ENCODE measurements around the gene WDHD1. TPM values are rescaled to one million over a fixed set of nuclear protein-coding genes. Genes with fewer than 3 reads are reported as not detected.
A peak's percentile ranks its signal among the peaks of the same experiment; 100 is the strongest.

WDHD1 gene
- total and polyA plus RNA-seq, 4 experiments from 2014 or later = 1.4 to 4.1 (median 3.6) TPM

DNA sequence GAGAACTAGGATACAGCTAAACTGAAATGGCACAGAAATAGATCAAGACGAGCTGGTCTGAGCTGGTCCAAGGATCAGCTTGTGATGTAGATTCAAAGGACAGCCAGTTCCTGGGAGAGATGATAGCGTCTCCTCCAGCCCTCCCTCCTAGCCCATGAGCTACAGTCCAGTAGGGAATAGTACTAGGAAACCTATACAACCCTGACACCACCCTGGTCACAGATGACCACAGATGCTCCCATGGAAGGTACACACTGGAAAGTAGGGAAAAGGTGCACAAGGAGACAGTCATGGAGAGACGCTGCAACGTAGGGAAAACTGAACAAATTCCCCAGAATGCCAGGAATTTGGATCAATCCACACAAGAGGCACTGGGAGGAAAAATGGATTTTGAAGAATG is 131.2 kb downstream of the WDHD1 start:
- DNase-seq = no peak
- intact Hi-C loops (cut with micrococcal nuclease) = no loop called here
- Mint-ChIP-seq H3K27me3 (no peaks in the 10 kb centered on the region), H3K9me3 (no peaks in the 10 kb centered on the region), H3K4me3 (no peak overlapping the region), H3K4me1 (peaks cover 34 to 58% (median 46%) of the 10 kb centered on the region in 4 donors), H3K36me3 (peaks cover 0 to 8% of the 10 kb centered on the region in 2 donors), H3K27ac (peak overlapping the region in 4 of 7 donors; percentile 16 to 58 (median 42))
- CTCF ChIA-PET (ENCODE audit: partially characterized antibody) = interaction anchor here (1.0 to 5.8 kb wide), 3 partner anchors 8 to 59 kb away, joined by 3 to 47 read pairs (median 28); partner anchors contain the start of gene GCH1
- H3K4me3 ChIP-seq (ENCODE audit: low read length in 2 of 2) = no peak overlapping the region
- no peaks in the 10 kb centered on the region for H3K9me3 ChIP-seq (ENCODE audit: control insufficient read depth in 1 of 2, low read length in 2 of 2)
- POLR2A ChIA-PET (ENCODE audit: partially characterized antibody) = no interaction called here
- peaks cover 37% of the 10 kb centered on the region for H3K4me1 ChIP-seq (ENCODE audit: insufficient read depth, low read length)
- no peaks in the 10 kb centered on the region for H3K36me3 ChIP-seq (ENCODE audit: insufficient read depth, low read length)
- H3K27me3 ChIP-seq (ENCODE audit: insufficient read depth, low read length) = no peaks in the 10 kb centered on the region
- no peak overlapping the region for H3K27ac ChIP-seq (ENCODE audit: low read depth, low read length)

DNA sequence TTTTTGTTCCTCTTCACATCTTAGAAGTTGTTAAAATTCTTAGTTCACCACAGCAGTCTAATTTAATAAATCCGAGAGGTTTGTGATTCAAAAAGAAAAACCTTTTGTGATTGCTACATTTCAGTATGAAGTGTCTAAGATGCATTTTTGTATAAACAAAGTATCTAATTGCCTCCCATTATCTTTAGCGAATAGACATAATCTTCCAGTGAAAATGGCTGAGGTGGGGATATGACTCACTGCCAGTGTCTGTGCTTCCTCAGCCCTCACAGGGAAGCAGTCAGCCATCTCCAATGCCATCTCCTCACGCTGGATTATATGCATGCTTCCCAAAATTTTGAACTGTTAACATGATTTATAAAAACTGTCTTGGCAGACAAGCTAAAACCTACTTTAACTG is 131.9 kb downstream of the WDHD1 start:
- H3K27ac Mint-ChIP-seq = peak overlapping the region in 5 of 7 donors; percentile 30 to 87 (median 54)
- CTCF ChIA-PET (ENCODE audit: partially characterized antibody) = interaction anchor here (1.0 to 5.8 kb wide), 3 partner anchors 8 to 60 kb away, joined by 3 to 47 read pairs (median 28); partner anchors contain the start of gene GCH1

DNA sequence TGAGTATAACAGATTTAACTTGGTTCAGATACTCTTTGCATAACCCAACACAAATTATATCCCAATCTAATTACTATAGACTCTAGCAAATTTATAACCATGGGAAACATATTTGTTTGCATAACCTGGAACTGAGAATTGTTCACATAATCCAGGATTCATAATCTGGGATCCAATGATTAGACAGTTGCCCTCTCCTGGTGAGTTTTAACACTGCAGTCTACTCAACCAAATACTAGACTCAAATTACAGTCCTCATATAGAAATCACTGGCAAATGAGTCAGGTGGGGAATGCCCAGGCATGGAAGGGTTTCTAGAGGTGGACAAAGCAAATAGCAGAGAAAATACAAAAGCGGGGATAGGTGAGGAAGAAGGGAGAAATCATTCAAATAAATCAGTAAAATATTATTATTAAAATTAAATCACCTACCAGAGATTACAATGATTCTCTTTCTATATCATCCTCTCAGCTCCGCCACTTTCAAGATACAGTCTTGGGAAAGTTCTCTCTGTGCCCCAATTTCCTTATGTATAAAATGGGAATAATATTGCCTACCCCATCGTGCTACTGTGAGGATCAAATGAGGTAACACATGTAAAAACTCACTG is 133.6 kb downstream of the WDHD1 start:
- no peak overlapping the region for H3K4me3 ChIP-seq (ENCODE audit: low read length in 2 of 2)
- ChIA-PET CTCF (ENCODE audit: partially characterized antibody) (interaction anchor here (0.7 to 5.8 kb wide), 6 partner anchors 8 to 27 kb away, joined by 3 to 47 read pairs (median 4); partner anchors contain the start of gene GCH1), POLR2A (ENCODE audit: partially characterized antibody) (interaction anchor here (1.0 to 1.4 kb wide), 2 partner anchors 9 to 12 kb away, joined by 3 to 5 read pairs; no protein-coding TSS in a partner anchor)
- peak overlapping the region in 4 of 7 donors; percentile 1 to 48 (median 21) for H3K27ac Mint-ChIP-seq
- H3K36me3 ChIP-seq (ENCODE audit: insufficient read depth, low read length) = no peaks in the 10 kb centered on the region
- H3K4me3 Mint-ChIP-seq = no peak overlapping the region
- peaks cover 0 to 8% of the 10 kb centered on the region in 2 donors for H3K36me3 Mint-ChIP-seq
- H3K27me3 Mint-ChIP-seq = no peaks in the 10 kb centered on the region
- H3K27me3 ChIP-seq (ENCODE audit: insufficient read depth, low read length) = no peaks in the 10 kb centered on the region
- no peak overlapping the region for H3K27ac ChIP-seq (ENCODE audit: low read depth, low read length)
- no peaks in the 10 kb centered on the region for H3K9me3 Mint-ChIP-seq
- peaks cover 24% of the 10 kb centered on the region for H3K4me1 ChIP-seq (ENCODE audit: insufficient read depth, low read length)
- no peaks in the 10 kb centered on the region for H3K9me3 ChIP-seq (ENCODE audit: control insufficient read depth in 1 of 2, low read length in 2 of 2)
- intact Hi-C loops (cut with micrococcal nuclease) = loop anchor here (1.0 kb wide), 2 partner anchors 8 to 12 kb away; no protein-coding TSS in a partner anchor
- peak; percentile 27 to 46 (median 36) for DNase-seq
- H3K4me1 Mint-ChIP-seq = peaks cover 42 to 64% (median 51%) of the 10 kb centered on the region in 4 donors

More for the DNA sequence above, 131.9 kb downstream of the WDHD1 start:
- Mint-ChIP-seq H3K27me3 (no peaks in the 10 kb centered on the region), H3K4me3 (peak overlapping the region in 1 of 8 donors; percentile 18), H3K36me3 (peaks cover 0 to 8% of the 10 kb centered on the region in 2 donors), H3K9me3 (no peaks in the 10 kb centered on the region), H3K4me1 (peaks cover 32 to 55% (median 44%) of the 10 kb centered on the region in 4 donors)
- no peak overlapping the region for H3K27ac ChIP-seq (ENCODE audit: low read depth, low read length)
- intact Hi-C loops (cut with micrococcal nuclease) = no loop called here
- no peaks in the 10 kb centered on the region for H3K9me3 ChIP-seq (ENCODE audit: control insufficient read depth in 1 of 2, low read length in 2 of 2)
- no peaks in the 10 kb centered on the region for H3K27me3 ChIP-seq (ENCODE audit: insufficient read depth, low read length)
- DNase-seq = no peak
- H3K4me1 ChIP-seq (ENCODE audit: insufficient read depth, low read length) = peaks cover 30% of the 10 kb centered on the region
- POLR2A ChIA-PET (ENCODE audit: partially characterized antibody) = no interaction called here
- H3K4me3 ChIP-seq (ENCODE audit: low read length in 2 of 2) = no peak overlapping the region
- no peaks in the 10 kb centered on the region for H3K36me3 ChIP-seq (ENCODE audit: insufficient read depth, low read length)

- Histone ChIP-seq H3K9me3 (ENCODE audit: control insufficient read depth in 1 of 2, low read length in 2 of 2) (no peaks in the 10 kb centered on the region), H3K27me3 (ENCODE audit: insufficient read depth, low read length) (no peaks in the 10 kb centered on the region), H3K4me1 (ENCODE audit: insufficient read depth, low read length) (peaks cover 24% of the 10 kb centered on the region), H3K27ac (ENCODE audit: low read depth, low read length) (no peak overlapping the region), H3K36me3 (ENCODE audit: insufficient read depth, low read length) (no peaks in the 10 kb centered on the region), H3K4me3 (ENCODE audit: low read length in 2 of 2) (no peak overlapping the region)
- Mint-ChIP-seq H3K4me3 (no peak overlapping the region), H3K36me3 (peaks cover 0 to 3% of the 10 kb centered on the region in 2 donors), H3K27me3 (no peaks in the 10 kb centered on the region), H3K27ac (peak overlapping the region in 2 of 7 donors; percentile 5 to 58), H3K9me3 (no peaks in the 10 kb centered on the region), H3K4me1 (peaks cover 43 to 71% (median 56%) of the 10 kb centered on the region in 4 donors)
- ChIA-PET POLR2A (ENCODE audit: partially characterized antibody) (interaction anchor here (1.2 kb wide), 1 partner anchor 11 kb away, joined by 3 read pairs; the partner anchor contains the start of gene GCH1), CTCF (ENCODE audit: partially characterized antibody) (interaction anchor here (1.2 to 5.8 kb wide), 3 partner anchors 9 to 74 kb away, joined by 3 to 47 read pairs (median 28); partner anchors contain the start of gene GCH1)
- intact Hi-C loops (cut with micrococcal nuclease) = no loop called here
- DNase-seq = no peak
These were observed 135.2 kb downstream of the WDHD1 start for GRCh38 chr14:54891471-54892245.

GRCh38 chr14:54890788-54891187 is 136.1 kb downstream of the WDHD1 start:
- peak overlapping the region in 2 of 7 donors; percentile 38 to 57 for H3K27ac Mint-ChIP-seq
- H3K4me1 Mint-ChIP-seq = peaks cover 40 to 68% (median 56%) of the 10 kb centered on the region in 4 donors
- CTCF ChIA-PET (ENCODE audit: partially characterized antibody) = interaction anchor here (3.5 to 5.8 kb wide), 3 partner anchors 8 to 12 kb away, joined by 18 to 47 read pairs (median 18); partner anchors contain the start of gene GCH1

GRCh38 chr14:54889919-54890318 is 137.0 kb downstream of the WDHD1 start:
- Histone ChIP-seq H3K36me3 (ENCODE audit: insufficient read depth, low read length) (no peaks in the 10 kb centered on the region), H3K4me1 (ENCODE audit: insufficient read depth, low read length) (peaks cover 17% of the 10 kb centered on the region), H3K9me3 (ENCODE audit: control insufficient read depth in 1 of 2, low read length in 2 of 2) (no peaks in the 10 kb centered on the region), H3K27ac (ENCODE audit: low read depth, low read length) (no peak overlapping the region), H3K27me3 (ENCODE audit: insufficient read depth, low read length) (no peaks in the 10 kb centered on the region), H3K4me3 (ENCODE audit: low read length in 2 of 2) (no peak overlapping the region)
- Mint-ChIP-seq H3K36me3 (peaks cover 0 to 3% of the 10 kb centered on the region in 2 donors), H3K4me3 (no peak overlapping the region), H3K9me3 (no peaks in the 10 kb centered on the region), H3K27ac (peak overlapping the region in 4 of 7 donors; percentile 10 to 43 (median 24)), H3K4me1 (peaks cover 39 to 67% (median 55%) of the 10 kb centered on the region in 4 donors), H3K27me3 (no peaks in the 10 kb centered on the region)
- no peak for DNase-seq
- ChIA-PET CTCF (ENCODE audit: partially characterized antibody) (interaction anchor here (3.5 to 4.6 kb wide), 2 partner anchors 9 to 13 kb away, joined by 18 read pairs; partner anchors contain the start of gene GCH1), POLR2A (ENCODE audit: partially characterized antibody) (no interaction called here)
- intact Hi-C loops (cut with micrococcal nuclease) = no loop called here

More at GRCh38 chr14:54890788-54891187, 136.1 kb downstream of the WDHD1 start:
- Histone ChIP-seq H3K4me3 (ENCODE audit: low read length in 2 of 2) (no peak overlapping the region), H3K9me3 (ENCODE audit: control insufficient read depth in 1 of 2, low read length in 2 of 2) (no peaks in the 10 kb centered on the region), H3K4me1 (ENCODE audit: insufficient read depth, low read length) (peaks cover 24% of the 10 kb centered on the region), H3K27ac (ENCODE audit: low read depth, low read length) (no peak overlapping the region), H3K27me3 (ENCODE audit: insufficient read depth, low read length) (no peaks in the 10 kb centered on the region), H3K36me3 (ENCODE audit: insufficient read depth, low read length) (no peaks in the 10 kb centered on the region)
- intact Hi-C loops (cut with micrococcal nuclease) = no loop called here
- no peak for DNase-seq
- POLR2A ChIA-PET (ENCODE audit: partially characterized antibody) = interaction anchor here (0.7 kb wide), 1 partner anchor 10 kb away, joined by 5 read pairs; no protein-coding TSS in a partner anchor
- H3K4me3 Mint-ChIP-seq = peak overlapping the region in 1 of 8 donors; percentile 9
- no peaks in the 10 kb centered on the region for H3K9me3 Mint-ChIP-seq
- H3K27me3 Mint-ChIP-seq = no peaks in the 10 kb centered on the region
- H3K36me3 Mint-ChIP-seq = peaks cover 0 to 3% of the 10 kb centered on the region in 2 donors

Data from CD4-positive, alpha-beta memory T cell (primary cell).